Stimulated activated CD8-positive, alpha-beta memory T cell treated with anti-CD3 and anti-CD28 coated beads, Interleukin-15, amount 100 ng/mL, for 24 hours (primary cell): Measurements from ENCODE around the gene CYYR1.

Experiments used
- DNase-seq: peaks from one replicate; pipeline ENCODE4 v3.0.0-alpha.2; 2020; ENCODE audit warnings: low read depth

The CYYR1 gene

DNA sequence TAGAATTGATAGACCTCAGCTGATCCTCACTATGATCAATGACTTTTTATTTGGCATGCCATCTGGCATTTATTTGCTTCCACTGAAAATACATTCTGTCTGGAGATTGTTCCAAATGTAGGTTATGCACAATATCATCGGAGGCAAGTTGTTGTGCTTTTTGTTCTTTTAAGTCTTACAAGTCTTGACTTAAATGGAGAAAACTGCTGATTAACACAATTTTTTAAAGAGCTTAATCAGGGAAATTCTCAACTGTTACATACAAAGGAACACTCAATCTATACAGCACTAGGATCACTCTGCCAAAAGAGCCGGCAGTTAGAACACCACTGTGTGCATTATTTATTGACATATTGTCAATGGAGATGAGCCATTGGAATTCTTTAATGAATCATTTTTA, 19.2 kb downstream of the CYYR1 start:
- DNase-seq = no peak

DNA sequence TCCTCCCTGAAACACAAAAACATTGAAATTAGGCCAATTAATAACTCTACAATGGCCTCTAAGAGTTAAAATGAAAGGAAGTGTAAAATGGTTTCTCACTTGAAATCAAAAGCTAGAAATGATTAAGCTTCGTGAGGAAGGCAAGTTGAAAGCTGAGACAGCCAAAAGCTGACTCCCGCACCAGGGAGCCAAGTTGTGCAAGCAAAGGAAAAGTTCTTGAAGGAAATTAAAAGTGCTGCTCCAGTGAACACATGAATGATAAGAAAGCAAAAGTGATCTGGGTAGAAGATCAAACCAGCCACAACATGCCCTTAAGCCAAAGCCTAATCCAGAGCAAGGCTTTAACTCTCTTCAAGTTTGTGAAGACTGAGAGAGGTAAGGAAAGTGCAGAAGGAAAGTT, 22.8 kb downstream of the CYYR1 start:
- DNase-seq = no peak

DNA sequence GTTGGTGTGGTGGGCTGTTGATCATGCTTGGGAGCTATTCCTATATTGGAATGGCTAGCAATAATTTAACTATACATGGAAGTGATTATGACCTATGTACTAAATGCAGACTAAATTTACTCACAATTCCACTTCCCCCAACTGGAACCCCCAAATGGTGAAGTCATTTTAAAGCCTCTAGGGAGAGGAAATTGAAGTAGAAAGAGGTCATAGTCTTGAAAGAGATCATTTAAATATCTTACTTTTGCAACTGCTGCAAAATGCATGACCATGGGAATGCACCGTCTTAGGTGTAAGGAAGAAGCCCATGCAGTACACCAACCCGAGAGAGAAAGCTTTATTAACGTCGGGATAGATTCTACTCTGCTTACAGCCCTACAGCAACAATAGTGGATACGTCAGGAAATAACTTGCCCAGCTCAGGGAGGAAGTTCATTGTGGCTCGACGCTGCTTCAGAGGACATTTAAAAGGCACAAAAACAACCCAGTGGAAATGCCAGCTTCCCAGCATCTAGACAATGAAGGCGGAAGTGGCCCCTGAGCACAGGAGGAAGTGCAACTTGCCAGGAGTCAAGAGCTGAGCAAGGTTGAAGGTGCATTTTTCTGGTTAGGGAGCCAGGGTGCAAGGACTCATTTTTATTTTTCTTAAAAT, 26.5 kb downstream of the CYYR1 start:
- no peak for DNase-seq

DNA sequence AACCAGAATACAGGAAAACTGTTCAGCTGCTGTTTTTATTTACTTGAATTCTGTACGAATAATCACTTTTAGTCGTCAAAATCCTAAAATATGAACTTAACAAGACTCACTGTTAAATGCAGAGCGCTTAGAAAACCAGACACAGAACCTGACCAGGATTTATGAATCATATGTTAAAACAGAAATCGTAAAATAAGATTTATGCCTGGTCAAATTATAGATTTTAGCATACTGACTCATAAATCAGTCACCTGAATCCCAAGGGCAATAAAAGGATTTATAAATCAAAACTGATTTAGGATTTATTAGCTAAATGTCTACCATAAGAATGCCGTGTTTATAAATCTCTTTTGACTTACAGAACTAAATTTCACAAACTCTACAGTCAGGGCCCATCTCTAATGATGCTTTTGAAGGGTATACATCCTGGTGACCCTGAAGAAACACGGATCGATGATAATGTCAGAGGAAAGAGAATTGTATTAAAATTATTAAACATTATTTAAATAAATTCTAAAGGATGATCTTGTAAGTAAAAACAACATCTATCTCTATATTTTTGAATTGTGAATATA, 28.8 kb downstream of the CYYR1 start:
- no peak for DNase-seq

DNA sequence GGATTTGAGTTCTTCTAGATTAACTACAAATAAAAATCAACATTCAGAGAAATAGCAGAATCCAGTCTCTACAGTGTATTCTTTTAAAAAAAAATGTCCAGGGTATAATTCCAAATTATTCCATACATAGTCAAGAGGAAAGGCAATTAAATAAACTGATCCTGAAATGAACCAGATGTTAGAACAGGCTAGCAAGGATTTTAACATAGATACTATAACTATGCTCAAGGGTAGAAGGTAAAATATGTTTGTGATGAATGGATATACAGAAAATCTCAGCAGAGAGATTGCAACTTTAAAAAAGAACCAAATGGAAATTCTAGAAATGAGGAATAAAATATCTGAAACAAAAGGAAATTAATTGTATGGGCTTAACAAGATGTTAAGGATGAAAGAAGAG, 32.4 kb downstream of the CYYR1 start:
- DNase-seq = no peak

DNA sequence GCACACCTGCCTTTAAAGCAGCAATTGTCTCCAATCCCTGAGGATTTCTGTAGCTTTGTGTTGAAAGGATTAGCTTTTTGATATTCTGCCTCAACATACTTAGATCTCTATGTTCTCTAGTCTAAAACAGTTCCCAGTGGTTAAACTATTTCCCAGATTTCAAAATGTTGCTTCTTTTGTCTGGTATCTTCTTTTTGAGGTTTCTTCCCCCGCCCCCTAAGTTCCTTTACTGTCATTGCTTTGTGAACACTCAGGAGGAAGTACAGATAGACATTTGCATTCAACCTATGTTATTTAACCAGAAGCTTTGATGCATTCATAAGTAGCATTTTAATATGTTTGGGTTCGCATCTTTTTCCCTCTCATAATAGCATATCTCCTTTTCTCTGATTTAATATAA, 33.5 kb downstream of the CYYR1 start:
- DNase-seq = no peak

DNA sequence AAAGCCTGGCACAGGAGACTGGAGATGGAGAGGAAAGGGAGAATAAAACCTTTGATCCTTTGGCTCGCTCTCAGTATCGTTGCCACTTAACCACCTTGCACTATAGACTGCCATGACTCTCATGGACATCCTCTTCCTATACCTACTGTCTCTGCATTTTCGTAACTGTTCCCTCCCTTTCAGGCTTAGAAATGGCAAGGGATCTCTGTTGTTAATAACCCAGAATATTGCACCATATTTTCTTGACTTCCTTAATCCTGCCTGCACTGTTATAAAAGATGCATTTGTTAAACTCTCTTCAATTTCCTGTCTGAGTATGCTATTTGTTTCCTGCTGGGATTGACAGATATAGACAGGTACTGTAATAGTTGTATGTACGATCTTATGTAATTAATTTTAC, 38.6 kb downstream of the CYYR1 start:
- DNase-seq = no peak

DNA sequence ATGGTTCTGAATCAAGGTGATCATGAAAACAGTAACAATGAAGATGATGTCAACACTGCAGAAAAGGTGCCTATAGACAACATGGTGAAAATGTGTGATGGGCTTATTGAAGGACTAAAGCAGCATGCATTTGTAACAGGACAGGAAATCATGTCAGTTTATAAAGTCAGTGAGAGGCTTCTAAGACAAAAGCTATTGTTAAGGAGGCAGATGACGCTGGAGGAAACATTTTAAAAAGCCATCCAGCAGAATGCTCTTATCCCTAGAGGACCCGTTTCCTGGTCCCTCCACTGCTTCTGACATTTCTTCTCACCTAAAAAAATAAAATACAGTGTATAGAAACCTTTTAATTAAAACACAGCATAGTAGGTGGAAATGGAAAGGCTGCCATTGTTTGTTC, 40.9 kb downstream of the CYYR1 start:
- DNase-seq = no peak

DNA sequence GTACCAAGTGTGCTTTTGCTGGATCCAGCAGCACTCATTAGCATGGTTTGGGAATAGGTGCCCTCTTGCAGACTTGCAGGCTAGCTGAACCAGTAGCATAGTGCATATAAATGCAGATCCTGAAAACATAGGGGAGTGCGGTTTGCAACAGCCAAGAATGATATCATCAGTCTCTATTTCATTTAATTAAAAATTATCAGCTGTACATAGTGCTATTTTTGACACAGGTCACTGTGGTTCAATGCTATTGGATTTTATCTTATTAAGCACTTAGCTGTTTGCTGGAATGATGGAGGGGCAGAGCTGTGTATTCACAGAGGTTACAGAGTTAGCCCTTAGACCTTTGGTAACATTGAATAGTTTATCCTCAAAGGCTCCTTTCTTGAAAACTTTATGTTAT, 43.6 kb downstream of the CYYR1 start:
- DNase-seq = no peak

DNA sequence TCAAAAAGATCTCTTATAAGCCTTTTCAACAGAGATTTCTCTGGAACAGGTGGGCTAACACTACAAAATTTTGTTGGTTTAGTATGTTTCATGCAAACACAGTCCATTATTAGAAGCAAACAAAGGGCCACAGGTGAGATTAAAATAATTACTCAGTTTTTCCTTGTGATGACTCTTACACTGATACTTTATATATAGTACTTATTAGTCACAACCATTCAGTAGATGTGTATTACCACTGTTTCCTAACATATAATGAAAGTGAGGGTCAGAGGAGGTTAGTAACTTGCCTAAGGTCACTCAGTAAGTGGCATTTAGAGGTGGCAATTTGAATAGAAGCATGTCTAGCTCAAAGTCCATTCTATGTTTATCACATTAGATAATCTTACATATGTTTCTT, 44.2 kb downstream of the CYYR1 start:
- DNase-seq = no peak

DNA sequence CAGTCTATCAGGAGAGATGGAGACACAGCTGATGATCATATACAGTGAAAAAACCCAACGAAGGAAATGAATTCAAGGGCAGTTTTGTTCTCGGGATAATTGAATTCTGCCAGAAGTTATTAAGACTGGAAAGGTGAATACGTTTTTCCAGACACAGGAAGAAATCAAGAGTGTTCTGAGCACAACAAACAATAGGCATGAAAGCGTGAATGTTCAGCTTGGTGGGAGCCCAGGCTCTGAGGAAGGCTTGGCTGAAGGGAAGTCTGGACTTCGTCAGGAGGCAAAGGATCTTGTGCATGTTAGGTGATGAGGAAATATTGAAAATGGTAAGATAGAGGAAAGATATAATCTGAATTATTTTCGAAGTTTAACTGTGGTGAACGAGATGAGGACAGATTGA, 50.4 kb downstream of the CYYR1 start:
- DNase-seq = no peak

DNA sequence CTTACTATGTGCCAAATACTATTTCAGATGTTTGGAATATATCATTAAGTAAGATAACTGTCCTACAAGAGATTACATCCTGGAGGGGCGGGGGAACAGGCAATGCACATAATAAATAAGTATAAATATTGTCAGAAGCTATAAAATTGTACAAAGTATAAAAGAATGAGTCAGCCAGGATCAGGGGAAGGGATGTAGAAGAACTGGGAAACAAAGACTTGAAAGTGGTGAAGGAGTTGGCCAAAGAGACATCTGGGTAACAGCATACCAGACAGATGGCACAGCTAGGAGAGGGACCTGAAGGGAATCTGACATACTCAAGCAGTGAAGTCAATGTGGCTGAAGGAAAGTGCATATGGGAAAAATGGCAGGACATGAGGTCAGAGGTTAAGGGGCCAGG, 53.9 kb downstream of the CYYR1 start:
- DNase-seq = no peak

DNA sequence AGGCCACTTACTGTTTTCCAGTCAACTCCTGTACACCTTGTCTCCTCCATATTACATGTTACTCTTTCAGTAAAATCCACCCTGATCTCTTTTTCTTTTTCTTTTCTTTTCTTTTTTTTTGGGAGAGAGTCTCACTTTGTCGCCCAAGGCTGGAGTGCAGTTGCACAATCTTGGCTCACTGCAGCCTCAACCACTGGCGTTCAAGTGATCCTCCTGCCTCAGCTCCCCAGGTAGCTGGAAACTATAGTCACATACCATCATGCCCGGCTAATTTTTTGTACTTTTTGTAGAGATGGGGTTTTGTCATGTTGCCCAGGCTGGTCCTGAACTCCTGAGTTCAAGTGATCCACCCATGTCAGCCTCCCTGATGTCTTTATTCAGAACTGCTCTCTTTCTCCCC, 57.8 kb downstream of the CYYR1 start:
- DNase-seq = no peak

DNA sequence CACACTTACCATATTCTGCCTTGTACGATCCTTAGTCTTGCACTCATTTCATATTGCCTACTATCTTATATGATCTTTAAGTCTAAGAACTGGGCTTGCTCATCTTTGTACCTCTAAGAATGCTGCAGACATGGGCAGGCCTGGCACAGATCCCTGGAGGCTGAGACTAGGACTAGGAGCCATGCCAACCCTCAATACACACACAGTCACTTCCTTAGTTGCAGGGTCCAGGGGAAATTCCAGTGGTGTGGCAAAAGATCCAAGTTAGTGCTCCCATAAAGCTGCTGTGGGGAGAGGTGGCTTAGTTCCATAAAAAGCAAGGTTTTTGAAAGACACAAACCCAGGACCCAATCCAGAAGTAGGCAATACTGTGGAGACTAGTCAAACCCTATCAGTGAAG, 59.9 kb downstream of the CYYR1 start:
- no peak for DNase-seq

DNA sequence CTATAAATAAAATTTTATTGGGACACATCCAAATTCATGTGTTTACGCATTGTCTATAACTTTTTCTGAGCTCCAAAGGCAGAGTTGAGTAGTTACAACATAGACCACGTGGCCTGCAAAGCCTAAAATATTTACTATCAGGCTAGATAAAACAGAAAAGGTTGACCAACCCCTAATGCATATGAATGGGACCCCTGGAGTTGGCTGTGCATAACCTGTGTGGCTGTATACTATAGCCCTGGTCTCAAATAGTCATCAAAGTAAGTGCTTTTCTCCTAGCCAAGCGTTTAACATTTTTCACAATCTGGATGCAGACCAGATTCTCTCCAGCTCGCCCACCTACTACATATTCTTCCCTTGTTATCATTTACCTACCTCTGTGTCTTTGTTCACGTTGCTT, 60.4 kb downstream of the CYYR1 start:
- DNase-seq = no peak

DNA sequence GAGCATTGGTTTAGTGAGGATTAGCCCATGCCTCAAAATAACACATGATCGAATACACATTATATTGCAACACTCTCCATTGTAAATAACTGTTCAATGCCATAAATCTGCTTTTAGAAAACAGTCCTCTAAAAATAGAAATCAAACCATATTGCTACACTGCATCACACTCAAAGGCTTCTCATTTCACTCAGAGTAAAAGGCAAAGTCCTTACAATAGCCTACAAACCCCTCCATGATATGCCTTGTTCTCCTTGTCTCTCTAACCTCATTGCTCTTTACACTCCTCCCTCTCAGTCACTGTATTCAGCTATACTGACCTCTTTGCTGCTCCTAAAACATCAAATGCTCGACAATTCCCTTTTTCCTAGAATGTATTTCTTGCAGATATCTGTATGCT, 64.2 kb downstream of the CYYR1 start:
- DNase-seq = no peak

DNA sequence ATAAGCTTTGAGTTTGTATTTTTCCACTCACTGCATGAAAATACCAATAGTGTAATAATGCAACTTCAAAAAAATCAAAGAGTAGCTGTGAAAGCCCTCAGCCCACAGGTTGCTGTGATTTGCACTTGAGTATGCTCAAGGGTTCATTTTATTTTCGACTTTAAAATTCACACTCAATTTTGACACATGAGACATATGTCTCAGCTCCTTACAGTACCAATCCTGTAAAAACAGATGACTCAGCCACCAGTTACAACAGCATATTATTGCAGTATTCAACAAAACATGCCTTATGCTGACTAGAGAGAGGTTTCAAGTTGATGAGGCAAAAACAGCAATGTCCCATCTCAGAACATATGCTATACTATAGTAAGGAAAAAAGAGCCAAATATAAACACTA, 66.1 kb downstream of the CYYR1 start:
- no peak for DNase-seq

DNA sequence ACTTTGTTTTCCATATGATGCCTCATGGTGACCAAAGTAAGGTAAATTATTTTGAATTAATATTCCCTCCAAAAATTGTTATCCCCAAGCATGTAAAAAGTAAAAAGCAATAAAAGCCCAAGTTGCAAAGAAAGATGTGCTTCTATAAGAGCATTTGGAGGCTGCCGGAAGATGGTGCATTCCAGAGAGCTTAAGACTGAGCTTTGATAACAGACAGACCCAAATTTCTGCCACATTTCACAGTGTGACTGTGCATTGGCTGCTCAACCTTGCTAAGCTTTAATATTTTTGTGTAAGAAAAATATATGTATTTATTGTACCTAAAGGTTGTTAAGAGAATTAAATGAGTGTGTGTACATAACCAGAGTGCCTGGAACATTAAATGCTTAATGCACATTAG, 67.9 kb downstream of the CYYR1 start:
- no peak for DNase-seq

DNA sequence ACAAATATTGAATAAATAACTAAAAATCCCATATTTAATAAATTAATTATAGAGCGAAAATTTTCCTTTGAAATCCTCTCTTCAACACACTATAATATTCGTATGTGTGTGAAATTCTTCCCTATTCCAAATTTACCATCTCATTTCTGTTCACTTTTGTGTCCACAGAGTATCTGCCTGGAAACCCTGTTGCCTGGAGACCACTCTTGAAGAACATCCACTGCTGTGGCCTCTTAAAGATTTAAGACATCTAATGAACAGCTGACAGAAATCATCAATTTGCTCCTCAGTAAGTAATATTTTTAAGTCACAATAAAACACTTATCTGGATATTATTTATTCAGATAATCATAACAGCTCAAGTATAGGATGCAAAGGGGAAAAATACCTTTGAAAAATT, 69.7 kb downstream of the CYYR1 start:
- no peak for DNase-seq

DNA sequence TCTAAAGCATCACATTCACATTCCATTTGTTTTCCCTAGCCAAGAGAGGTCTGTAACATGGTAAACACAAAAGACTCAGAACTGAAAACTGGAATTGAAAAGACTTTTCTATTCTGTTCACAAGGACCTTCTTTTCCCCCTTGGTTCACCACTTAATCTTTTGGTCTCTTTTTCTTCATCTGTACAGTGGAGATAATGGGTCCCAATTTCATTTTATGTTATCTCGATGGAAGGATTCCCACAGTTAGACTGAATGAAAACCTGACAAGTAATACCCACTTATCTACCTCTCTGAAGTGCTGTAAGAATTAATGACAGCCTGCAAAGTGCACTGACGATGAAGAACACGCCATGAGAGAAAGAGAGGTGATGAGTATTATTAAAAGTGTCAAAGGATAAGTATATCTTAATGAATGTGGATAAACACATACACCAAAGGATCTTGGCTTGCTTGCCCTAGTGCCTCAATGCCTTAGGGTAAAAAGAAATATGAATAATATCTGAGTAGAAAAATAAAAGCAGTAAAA, 71.5 kb downstream of the CYYR1 start:
- DNase-seq = no peak

DNA sequence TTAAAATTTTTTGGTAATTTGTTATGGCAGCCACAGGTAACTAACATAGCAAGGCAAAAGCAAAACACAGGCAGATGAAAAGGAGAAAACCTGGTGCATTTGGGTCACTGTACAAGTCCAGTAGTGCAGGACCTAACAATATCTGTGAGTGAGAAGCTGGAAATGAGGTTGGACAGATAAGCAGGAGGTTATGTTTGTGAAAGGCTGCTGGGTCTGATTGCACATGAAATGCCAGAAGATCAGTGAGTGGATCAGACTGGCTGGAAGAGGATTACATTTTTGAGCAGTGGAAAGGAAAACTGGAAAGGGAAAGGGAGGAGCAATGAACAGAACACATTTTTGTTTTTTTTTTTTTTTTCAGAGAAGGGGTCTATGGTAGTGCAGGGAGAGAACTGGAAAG, 73.6 kb downstream of the CYYR1 start:
- DNase-seq = no peak

DNA sequence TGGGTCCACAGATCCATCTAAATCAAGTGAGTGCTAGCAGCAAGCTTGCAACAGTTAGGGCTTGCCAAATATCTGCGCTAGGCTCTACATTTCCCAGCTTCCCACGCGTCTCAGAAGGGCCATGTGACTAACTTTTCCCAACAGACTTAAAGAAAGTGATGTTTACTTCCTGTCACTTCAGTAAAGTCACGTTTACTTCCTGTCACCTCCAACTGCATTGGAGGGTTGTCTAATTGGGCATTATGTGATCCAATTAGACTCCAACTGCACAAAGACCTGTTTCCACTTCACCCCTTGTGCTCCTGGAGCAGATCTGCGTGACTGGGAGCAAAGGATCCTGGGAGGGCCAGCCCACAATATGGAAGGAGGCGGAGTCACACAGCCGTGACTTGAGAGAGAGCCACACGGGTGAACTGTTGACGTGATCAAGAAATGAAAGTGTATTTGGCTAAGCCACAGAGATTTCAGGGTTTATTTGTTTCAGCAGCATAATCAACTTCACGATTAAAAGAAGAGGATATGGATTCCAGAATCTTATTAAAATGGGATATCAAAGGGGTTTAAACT, 77.7 kb downstream of the CYYR1 start:
- DNase-seq = no peak

DNA sequence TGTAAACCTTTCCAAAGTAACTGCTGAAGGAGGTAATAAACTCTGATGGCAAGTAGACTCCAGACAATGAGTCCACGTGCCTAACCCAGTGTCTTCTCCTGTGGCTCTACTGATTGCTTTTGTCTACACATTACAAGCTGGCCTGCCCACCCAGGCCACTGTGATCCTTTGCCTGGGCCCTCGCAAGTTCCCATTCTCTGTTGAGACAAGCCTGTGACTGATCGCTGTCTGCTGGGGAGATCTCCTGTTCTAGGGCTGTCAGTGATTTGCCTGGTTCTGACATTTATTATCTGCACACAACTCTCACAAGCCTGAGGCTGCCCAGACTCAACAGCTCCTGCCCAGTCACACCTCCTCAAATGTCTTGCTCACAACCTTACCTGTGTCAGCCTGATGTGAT, 81.4 kb downstream of the CYYR1 start:
- no peak for DNase-seq

DNA sequence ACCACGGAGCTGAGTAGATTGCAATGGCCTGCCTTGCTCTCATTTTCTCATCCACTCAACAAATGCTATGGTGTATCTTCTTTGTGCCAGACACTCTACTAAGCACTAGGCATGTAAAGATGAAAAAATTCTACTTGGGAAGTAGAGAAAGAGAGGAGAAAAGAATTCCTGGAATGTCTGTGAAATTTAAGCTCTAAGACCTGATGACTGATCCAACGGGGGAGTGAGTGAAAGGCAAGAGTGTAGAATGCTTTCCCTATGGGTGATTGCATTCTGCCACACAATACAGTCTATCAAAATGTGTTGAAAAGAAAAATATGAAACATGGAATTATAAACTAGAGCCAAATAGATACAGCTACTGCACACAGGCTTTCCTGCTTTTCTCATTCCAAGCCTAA, 82.3 kb downstream of the CYYR1 start:
- no peak for DNase-seq
